Activated CD4-positive, alpha-beta T cell treated with anti-CD3 and anti-CD28 coated beads, Interleukin-2, amount 50 U/mL, for 16 hours (primary cell): Measurements from ENCODE around the gene USP47.
A peak's percentile ranks its signal among the peaks of the same experiment; 100 is the strongest.
"Not testable (repeated sequence)": the region's sequence is repeated elsewhere in the genome, so short reads cannot be mapped to it uniquely, and the experiment has no call there.

ENCODE experiments used
- DNase-seq: peaks from one replicate; pipeline ENCODE4 v3.0.0-alpha.2; 2020

The USP47 gene

GRCh38 chr11:11826260-11826659 is 15.5 kb upstream of the USP47 start:
- no peak for DNase-seq

- no peak for DNase-seq
Measured at GRCh38 chr11:11827272-11827671, 14.5 kb upstream of the USP47 start.

GRCh38 chr11:11831406-11831805 is 10.4 kb upstream of the USP47 start:
- DNase-seq, result not testable (repeated sequence)

GRCh38 chr11:11836676-11837231 is 5.0 kb upstream of the USP47 start:
- no peak for DNase-seq

- DNase-seq, result no peak
Measured at GRCh38 chr11:11839718-11840117, 2.1 kb upstream of the USP47 start.

- DNase-seq, result no peak
Measured at GRCh38 chr11:11841116-11841722, 553 bp upstream of the USP47 start.

GRCh38 chr11:11842421-11843008 is 743 bp downstream of the USP47 start:
- DNase-seq, result peak; percentile 81

- DNase-seq, result peak; percentile 40
Measured at GRCh38 chr11:11843211-11843621, 1.4 kb downstream of the USP47 start.

- DNase-seq, result no peak
Measured at GRCh38 chr11:11843642-11844041, 1.9 kb downstream of the USP47 start.

GRCh38 chr11:11844272-11844671 is 2.5 kb downstream of the USP47 start:
- peak; percentile 50 for DNase-seq

- no peak for DNase-seq
Measured at GRCh38 chr11:11845071-11845470, 3.3 kb downstream of the USP47 start.

GRCh38 chr11:11845551-11845950 is 3.8 kb downstream of the USP47 start:
- no peak for DNase-seq

- DNase-seq, result no peak
Measured at GRCh38 chr11:11847082-11847481, 5.3 kb downstream of the USP47 start.

- DNase-seq, result peak; percentile 68
Measured at GRCh38 chr11:11848891-11849746, 7.3 kb downstream of the USP47 start.

GRCh38 chr11:11850668-11851067 is 8.9 kb downstream of the USP47 start:
- DNase-seq, result no peak

- peak; percentile 30 for DNase-seq
Measured at GRCh38 chr11:11856638-11857037, 14.9 kb downstream of the USP47 start.

GRCh38 chr11:11857769-11858168 is 16.0 kb downstream of the USP47 start:
- DNase-seq, result no peak

- no peak for DNase-seq
Measured at GRCh38 chr11:11858676-11859075, 16.9 kb downstream of the USP47 start.

- DNase-seq, result no peak
Measured at GRCh38 chr11:11860103-11860979, 18.6 kb downstream of the USP47 start.

- DNase-seq, result no peak
Measured at GRCh38 chr11:11862999-11863398, 21.2 kb downstream of the USP47 start.

GRCh38 chr11:11864332-11864731 is 22.6 kb downstream of the USP47 start:
- DNase-seq, result no peak

- no peak for DNase-seq
Measured at GRCh38 chr11:11864803-11865202, 23.0 kb downstream of the USP47 start.

- DNase-seq, result no peak
Measured at GRCh38 chr11:11865449-11865848, 23.7 kb downstream of the USP47 start.
